ENCODE data around the gene ZBTB48. TPM values are rescaled to one million over a fixed set of nuclear protein-coding genes. Genes with fewer than 3 reads are reported as not detected.

The ZBTB48 gene
- total RNA-seq, 2 donors from 2014 or later, result 29.8 to 50.5 TPM

- peaks cover 34 to 36% of the 10 kb centered on the region in 2 donors for H3K4me1 Mint-ChIP-seq (ENCODE audit: low read depth in 2 of 2)
- H3K27me3 Mint-ChIP-seq, result no peaks in the 10 kb centered on the region
- no peak for DNase-seq (ENCODE audit: low spot score)
- no peaks in the 10 kb centered on the region for H3K36me3 Mint-ChIP-seq
- H3K27ac Mint-ChIP-seq, result peak overlapping the region; percentile 83 to 91
- ATAC-seq, result peak in 1 of 2 donors; percentile 3
- peak overlapping the region; percentile 96 for H3K4me3 Mint-ChIP-seq
- H3K9me3 Mint-ChIP-seq, result no peaks in the 10 kb centered on the region
Measured at GRCh38 chr1:6580119-6580592, 362 bp downstream of the ZBTB48 start.

- DNase-seq (ENCODE audit: low spot score), result no peak
- H3K4me1 Mint-ChIP-seq (ENCODE audit: low read depth in 2 of 2), result peaks cover 34 to 37% of the 10 kb centered on the region in 2 donors
- no peaks in the 10 kb centered on the region for H3K36me3 Mint-ChIP-seq
Measured at GRCh38 chr1:6580593-6581409, 1.0 kb downstream of the ZBTB48 start.

GRCh38 chr1:6581561-6582305, 1.9 kb downstream of the ZBTB48 start:
- Mint-ChIP-seq H3K4me3 (peak overlapping the region; percentile 96), H3K27me3 (no peaks in the 10 kb centered on the region), H3K27ac (peak overlapping the region in 1 of 2 donors; percentile 91), H3K9me3 (no peaks in the 10 kb centered on the region), H3K4me1 (ENCODE audit: low read depth in 2 of 2) (peaks cover 34 to 37% of the 10 kb centered on the region in 2 donors), H3K36me3 (no peaks in the 10 kb centered on the region)
- DNase-seq (ENCODE audit: low spot score), result no peak
- no peak for ATAC-seq

More at GRCh38 chr1:6580593-6581409, 1.0 kb downstream of the ZBTB48 start:
- H3K4me3 Mint-ChIP-seq, result peak overlapping the region; percentile 96
- no peak for ATAC-seq
- H3K27me3 Mint-ChIP-seq, result no peaks in the 10 kb centered on the region
- H3K9me3 Mint-ChIP-seq, result no peaks in the 10 kb centered on the region
- H3K27ac Mint-ChIP-seq, result peak overlapping the region; percentile 83 to 91

DNA sequence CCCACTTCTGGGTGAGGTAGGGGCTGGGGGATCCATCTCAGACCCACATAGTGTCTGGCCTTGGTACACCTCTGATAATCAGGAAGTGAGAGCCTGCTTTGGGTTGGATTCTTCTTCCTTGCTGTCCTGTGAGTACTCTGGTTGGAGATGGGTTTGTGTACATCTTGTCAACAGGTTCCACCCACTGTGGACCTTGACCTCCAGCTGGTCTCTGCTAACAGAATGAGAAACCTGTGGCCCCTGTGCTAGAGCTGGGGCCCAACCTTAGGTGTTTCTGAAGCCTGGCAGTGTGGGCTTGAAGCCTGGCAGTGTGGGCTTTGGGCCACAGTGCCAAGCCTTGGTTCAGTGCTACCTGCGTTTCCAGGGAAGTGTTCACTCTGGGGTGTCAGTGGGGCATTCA, 2.6 kb downstream of the ZBTB48 start:
- Mint-ChIP-seq H3K27me3 (no peaks in the 10 kb centered on the region), H3K9me3 (no peaks in the 10 kb centered on the region), H3K36me3 (no peaks in the 10 kb centered on the region), H3K4me1 (ENCODE audit: low read depth in 2 of 2) (peaks cover 34 to 37% of the 10 kb centered on the region in 2 donors), H3K4me3 (peak overlapping the region; percentile 38), H3K27ac (peak overlapping the region in 1 of 2 donors; percentile 91)
- DNase-seq (ENCODE audit: low spot score), result no peak
- ATAC-seq, result no peak

DNA sequence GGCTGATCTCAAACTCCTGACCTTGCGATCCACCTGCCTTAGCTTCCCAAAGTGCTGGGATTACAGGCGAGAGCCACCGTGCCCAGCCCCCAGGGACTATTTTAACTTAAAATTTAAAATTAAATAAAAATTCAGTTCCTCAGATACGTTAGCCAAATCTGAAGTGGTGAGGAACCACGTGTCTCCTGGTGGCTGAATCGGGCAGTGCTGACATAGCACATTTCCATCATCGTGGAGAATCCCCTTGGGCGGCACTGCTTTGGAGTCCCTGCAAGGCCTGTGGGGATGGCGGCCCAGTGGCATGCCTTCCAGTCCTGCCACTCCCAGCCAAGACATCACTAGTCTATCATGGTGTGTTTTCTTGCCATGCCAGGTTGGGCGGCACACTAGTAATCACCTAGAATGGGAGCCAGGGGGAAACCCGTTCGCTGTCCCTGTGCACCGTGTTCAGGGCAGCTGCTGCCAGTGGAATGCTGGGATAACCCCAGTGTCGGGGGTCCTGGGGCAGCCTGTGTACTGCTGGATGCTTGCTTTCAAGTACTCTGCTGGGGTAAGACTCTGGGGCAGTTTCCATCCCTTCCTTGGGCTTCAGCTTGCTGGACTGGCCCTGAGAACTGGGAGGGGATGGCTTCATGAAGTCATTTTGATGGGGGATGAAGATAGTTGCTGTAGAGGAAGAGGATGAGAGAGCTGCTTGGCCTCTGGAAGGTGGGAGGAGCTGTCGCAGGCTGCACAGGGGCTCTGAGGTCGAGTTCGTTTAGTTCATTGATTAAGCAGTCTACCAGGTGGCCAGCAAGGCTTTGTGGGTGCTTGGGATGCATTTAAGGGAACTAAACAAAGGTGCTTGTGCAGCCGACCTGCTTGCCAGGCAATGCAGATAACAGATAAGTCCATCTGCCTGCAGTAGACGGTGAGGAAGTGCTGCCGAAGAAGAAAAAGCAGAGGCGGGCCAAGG, 4.6 kb downstream of the ZBTB48 start:
- ATAC-seq (no peak), DNase-seq (ENCODE audit: low spot score) (no peak)
- H3K4me3 Mint-ChIP-seq, result no peak overlapping the region
- no peaks in the 10 kb centered on the region for H3K36me3 Mint-ChIP-seq
- no peaks in the 10 kb centered on the region for H3K27me3 Mint-ChIP-seq
- H3K4me1 Mint-ChIP-seq (ENCODE audit: low read depth in 2 of 2), result peaks cover 31 to 33% of the 10 kb centered on the region in 2 donors
- H3K27ac Mint-ChIP-seq, result peak overlapping the region in 1 of 2 donors; percentile 8
- no peaks in the 10 kb centered on the region for H3K9me3 Mint-ChIP-seq

- Mint-ChIP-seq H3K4me3 (no peak overlapping the region), H3K9me3 (no peaks in the 10 kb centered on the region), H3K27me3 (no peaks in the 10 kb centered on the region), H3K36me3 (no peaks in the 10 kb centered on the region), H3K4me1 (ENCODE audit: low read depth in 2 of 2) (peaks cover 26 to 30% of the 10 kb centered on the region in 2 donors), H3K27ac (peak overlapping the region in 1 of 2 donors; percentile 8)
- no peak for DNase-seq (ENCODE audit: low spot score)
- no peak for ATAC-seq
Measured at GRCh38 chr1:6585081-6585722, 5.4 kb downstream of the ZBTB48 start.

DNA sequence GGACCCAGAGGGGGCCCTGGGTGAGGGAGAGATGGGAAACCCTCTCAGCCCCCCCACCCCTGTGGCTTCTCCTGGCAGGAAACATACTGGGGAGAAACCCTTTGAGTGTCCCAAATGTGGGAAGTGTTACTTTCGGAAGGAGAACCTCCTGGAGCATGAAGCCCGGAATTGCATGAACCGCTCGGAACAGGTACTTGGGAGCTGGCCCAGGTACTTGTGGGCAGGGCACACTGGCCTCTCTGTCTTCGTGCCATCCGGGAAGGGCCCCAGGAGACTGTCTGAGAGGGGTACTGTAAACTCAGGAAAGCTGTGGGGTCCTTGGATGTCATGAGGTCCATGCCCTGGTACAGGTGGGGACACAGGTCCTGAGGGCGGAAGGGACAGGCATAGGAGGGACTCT, 6.0 kb downstream of the ZBTB48 start:
- H3K36me3 Mint-ChIP-seq, result no peaks in the 10 kb centered on the region
- H3K9me3 Mint-ChIP-seq, result no peaks in the 10 kb centered on the region
- H3K27me3 Mint-ChIP-seq, result no peaks in the 10 kb centered on the region
- no peak overlapping the region for H3K4me3 Mint-ChIP-seq
- no peak for ATAC-seq
- no peak overlapping the region for H3K27ac Mint-ChIP-seq
- DNase-seq (ENCODE audit: low spot score), result no peak
- H3K4me1 Mint-ChIP-seq (ENCODE audit: low read depth in 2 of 2), result peaks cover 25 to 30% of the 10 kb centered on the region in 2 donors

DNA sequence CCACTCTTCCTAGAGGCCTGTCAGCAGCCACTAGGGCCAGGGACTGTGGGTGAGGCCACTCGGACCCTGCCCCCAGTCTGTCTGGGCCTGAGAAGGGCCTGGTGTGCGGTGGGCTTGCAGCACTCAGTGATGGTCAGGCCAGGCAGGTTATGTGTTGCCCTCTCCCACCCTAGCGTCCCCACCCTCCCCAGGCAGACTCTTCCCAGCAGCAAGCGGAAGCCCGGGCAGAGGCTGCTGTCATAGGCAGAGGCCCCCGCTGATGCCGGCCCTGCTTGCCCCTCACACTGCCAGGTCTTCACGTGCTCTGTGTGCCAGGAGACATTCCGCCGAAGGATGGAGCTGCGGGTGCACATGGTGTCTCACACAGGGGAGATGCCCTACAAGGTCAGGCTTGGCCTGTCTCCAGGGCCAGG, 6.6 kb downstream of the ZBTB48 start:
- ATAC-seq (no peak), DNase-seq (ENCODE audit: low spot score) (no peak)
- Mint-ChIP-seq H3K9me3 (no peaks in the 10 kb centered on the region), H3K36me3 (no peaks in the 10 kb centered on the region), H3K27ac (no peak overlapping the region), H3K27me3 (no peaks in the 10 kb centered on the region), H3K4me1 (ENCODE audit: low read depth in 2 of 2) (peaks cover 27 to 29% of the 10 kb centered on the region in 2 donors), H3K4me3 (no peak overlapping the region)

- H3K27me3 Mint-ChIP-seq, result no peaks in the 10 kb centered on the region
- H3K27ac Mint-ChIP-seq, result no peak overlapping the region
- peaks cover 21% of the 10 kb centered on the region in 2 donors for H3K4me1 Mint-ChIP-seq (ENCODE audit: low read depth in 2 of 2)
- no peaks in the 10 kb centered on the region for H3K36me3 Mint-ChIP-seq
- no peak overlapping the region for H3K4me3 Mint-ChIP-seq
- no peaks in the 10 kb centered on the region for H3K9me3 Mint-ChIP-seq
- no peak for ATAC-seq
- no peak for DNase-seq (ENCODE audit: low spot score)
Measured at GRCh38 chr1:6587261-6588005, 7.6 kb downstream of the ZBTB48 start.

- H3K9me3 Mint-ChIP-seq, result no peaks in the 10 kb centered on the region
- DNase-seq (ENCODE audit: low spot score) (no peak), ATAC-seq (no peak)
- H3K4me1 Mint-ChIP-seq (ENCODE audit: low read depth in 2 of 2), result peaks cover 20 to 21% of the 10 kb centered on the region in 2 donors
- no peak overlapping the region for H3K27ac Mint-ChIP-seq
- no peaks in the 10 kb centered on the region for H3K36me3 Mint-ChIP-seq
- H3K27me3 Mint-ChIP-seq, result no peaks in the 10 kb centered on the region
- no peak overlapping the region for H3K4me3 Mint-ChIP-seq
Measured at GRCh38 chr1:6588128-6588892, 8.5 kb downstream of the ZBTB48 start.

GRCh38 chr1:6588893-6589520, 9.2 kb downstream of the ZBTB48 start:
- Mint-ChIP-seq H3K27me3 (no peaks in the 10 kb centered on the region), H3K4me3 (no peak overlapping the region), H3K4me1 (ENCODE audit: low read depth in 2 of 2) (peaks cover 20 to 24% of the 10 kb centered on the region in 2 donors), H3K36me3 (no peaks in the 10 kb centered on the region), H3K9me3 (no peaks in the 10 kb centered on the region), H3K27ac (no peak overlapping the region)
- DNase-seq (ENCODE audit: low spot score) (no peak), ATAC-seq (no peak)

Measured in natural killer cell treated with Interleukin-12 subunit alpha and Interleukin-12 subunit beta and Interleukin-15 and Interleukin-18, amount 100 ng/mL, for 72 hours (primary cell).